GM18868 (cell line): Measurements from ENCODE around the gene CHST6.
A peak's percentile ranks its signal among the peaks of the same experiment; 100 is the strongest.
"Not testable (repeated sequence)": the region's sequence is repeated elsewhere in the genome, so short reads cannot be mapped to it uniquely, and the experiment has no call there.

ENCODE experiments used
- ATAC-seq: cut with Tn5 transposase; IDR thresholded peaks from one replicate; pipeline ENCODE4 v1.9.1; 2021; ENCODE audit warnings: mild to moderate bottlenecking, moderate library complexity; ENCODE audit not compliant: unreplicated experiment

The CHST6 gene

DNA sequence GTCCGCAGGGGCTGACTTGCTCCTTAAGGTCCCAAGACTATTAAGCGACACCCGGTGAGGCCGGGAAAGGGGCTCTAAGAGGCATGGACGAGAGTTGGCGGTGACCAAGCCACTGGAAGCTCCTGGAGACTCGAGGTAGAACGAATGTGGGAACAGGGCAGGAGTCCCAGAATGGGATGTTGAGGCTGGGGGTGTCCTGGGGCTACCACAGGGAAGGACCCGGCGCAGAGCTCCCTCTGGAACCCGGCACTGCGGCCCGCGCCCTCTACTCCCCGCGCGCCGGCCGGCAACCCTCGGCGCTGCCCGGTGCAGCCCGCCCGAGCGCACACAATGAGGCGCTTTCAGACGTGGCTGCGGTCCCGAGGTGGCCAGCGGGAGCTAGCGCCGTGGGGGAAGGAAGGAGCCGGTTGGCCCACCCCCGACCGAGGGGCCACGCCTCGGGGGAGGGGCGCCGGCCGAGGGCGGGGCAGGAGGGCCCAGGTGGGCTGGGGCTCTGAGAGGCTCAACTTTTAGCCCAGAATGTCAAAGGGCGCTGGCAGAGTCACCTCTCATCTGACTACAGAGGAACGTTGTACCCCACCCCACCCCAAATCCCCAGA is at the start of gene CHST6:
CHST6 (minus strand) TSS at position 366 of the 599 bp plus-strand sequence. CDS start 15,613 bp downstream, outside the sequence.
- peak; percentile 77 for ATAC-seq

DNA sequence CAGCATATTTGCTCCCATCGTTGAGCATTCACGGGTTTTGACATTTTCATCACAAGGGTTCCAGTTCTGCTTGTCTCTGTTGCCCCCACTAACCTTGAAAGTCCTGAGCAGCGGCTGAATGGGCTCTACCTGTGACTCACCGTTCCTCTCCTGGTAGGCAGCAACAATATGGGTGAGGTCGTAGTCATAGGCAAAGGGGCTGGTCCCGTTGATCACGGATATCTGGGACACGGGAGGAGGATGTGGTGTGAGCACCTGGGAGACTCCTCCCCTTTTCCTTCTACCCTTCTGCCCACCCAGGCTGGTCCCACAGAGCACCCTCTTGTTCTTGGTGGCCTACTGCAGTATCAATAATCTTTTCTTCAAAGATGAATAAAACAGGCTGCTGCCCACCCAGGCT is 47.2 kb upstream of the CHST6 start:
- not testable (repeated sequence) for ATAC-seq

- ATAC-seq, result no peak
Observed at GRCh38 chr16:75541236-75541635, 46.0 kb upstream of the CHST6 start.

DNA sequence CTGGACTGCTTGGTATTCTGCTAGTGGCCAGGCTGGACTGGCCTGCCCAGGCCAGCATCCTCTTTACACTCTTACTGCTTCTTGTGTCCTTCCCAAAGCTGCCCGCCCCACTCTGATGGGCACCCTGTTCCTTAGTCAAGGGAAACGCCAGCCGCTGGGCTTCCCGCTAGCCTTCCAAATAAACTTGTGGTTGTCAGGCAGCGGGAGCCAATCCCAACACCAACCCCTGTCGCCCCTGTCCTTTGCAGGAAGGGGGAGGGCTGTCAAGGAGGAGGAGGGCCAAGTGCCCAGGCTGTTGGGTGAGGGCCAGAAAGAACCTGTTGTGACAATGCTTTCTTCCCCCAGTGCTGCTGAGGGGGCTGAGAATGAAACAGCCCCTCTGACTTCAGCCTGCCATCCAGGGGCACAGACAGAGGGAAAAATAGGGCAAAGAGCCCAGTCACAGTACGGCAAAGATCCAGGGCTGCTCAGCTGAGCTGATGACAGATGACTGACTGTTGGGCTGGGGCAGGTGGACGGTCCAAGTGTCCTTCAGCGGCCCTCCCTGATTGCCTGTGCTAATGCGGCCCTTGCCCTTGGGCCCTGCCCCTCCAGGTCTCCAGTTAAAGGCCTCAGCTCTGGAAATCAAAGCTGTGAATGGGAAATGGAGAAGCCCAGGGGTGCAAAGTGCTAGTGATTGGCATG is 43.8 kb upstream of the CHST6 start:
- ATAC-seq, result not testable (repeated sequence)

DNA sequence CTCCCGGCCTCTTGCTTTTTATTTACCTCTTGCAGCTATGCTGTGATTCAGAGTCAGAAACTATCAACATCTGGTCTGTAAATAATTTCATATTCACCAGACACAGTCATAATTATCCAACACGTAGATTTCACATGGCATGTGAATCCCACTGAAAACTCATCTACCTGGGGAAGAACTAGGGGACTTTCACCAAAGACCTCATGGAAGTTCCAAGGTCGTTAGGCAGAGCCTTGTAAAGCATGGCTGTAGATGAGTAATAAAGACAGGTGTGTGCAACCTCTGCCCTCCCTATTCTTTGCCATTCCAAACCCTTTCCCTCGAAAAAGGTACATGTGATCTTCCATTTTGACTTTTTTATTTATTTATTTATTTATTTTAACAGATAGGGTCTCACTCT is 42.5 kb upstream of the CHST6 start:
- ATAC-seq, result no peak

GRCh38 chr16:75535901-75536300 is 40.7 kb upstream of the CHST6 start, which contains the start of gene CHST5:
Gene CHST5, minus strand, starts transcription at chr16:75536108. Its CDS starts 5,724 bp downstream, at chr16:75530384.
- no peak for ATAC-seq

DNA sequence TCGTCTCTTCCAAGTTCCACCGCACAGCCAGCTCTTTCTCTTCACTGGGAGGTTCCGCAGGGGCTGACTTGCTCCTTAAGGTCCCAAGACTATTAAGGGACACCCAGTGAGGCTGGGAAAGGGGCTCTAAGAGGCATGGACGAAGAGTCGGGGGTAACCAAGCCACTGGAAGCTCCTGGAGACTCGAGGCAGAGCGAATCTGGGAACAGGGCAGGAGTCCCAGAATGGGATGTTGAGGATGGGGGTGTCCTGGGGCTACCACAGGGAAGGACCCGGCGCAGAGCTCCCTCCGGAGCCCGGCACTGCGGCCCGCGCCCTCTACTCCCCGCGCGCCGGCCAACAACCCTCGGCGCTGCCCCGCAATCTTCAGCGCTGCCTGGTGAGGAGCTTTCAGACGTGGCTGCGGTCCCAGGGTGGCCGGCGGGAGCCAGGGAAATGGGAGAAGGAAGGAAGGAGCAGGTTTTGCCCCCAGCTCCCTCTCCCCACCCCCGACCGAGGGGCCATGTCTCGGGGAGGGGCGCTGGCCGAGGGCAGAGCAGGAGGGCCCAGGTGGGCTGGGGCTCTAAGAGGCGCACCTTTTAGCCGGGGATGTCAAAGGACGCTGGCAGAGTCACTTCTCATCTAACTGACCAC is 40.1 kb upstream of the CHST6 start:
- no peak for ATAC-seq

DNA sequence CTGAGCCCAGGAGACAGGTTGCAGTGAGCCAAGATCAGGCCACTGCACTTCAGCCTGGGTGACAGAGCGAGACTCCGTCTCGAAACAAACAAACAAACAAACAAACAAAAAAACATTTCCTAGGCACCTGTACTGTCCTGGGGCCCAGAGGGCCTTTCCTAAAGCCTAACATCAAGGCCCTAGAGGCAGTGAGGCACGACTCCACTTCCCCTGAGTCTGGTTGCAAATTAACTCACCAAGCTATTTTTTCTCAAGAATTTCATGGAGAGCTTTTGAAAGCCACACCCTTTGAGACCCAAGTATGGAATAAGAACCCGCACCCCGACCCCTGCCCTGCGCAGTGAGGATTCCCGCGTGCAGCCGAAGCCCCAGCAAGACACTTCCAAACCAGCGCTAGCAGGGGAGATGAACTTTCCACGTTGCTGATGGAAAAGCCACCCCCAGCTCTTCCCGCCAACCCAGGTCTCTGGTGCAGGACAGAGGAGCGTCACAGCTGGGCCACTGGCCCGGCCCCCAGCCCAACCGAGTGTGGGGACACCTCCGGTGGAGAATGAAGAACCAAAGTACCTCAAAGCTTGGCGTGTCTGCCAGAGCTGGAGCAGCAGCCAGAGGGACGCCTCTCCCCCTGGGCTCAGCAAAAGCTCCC is 39.4 kb upstream of the CHST6 start:
- ATAC-seq, result no peak

GRCh38 chr16:75532791-75533190 is 37.5 kb upstream of the CHST6 start:
- no peak for ATAC-seq

DNA sequence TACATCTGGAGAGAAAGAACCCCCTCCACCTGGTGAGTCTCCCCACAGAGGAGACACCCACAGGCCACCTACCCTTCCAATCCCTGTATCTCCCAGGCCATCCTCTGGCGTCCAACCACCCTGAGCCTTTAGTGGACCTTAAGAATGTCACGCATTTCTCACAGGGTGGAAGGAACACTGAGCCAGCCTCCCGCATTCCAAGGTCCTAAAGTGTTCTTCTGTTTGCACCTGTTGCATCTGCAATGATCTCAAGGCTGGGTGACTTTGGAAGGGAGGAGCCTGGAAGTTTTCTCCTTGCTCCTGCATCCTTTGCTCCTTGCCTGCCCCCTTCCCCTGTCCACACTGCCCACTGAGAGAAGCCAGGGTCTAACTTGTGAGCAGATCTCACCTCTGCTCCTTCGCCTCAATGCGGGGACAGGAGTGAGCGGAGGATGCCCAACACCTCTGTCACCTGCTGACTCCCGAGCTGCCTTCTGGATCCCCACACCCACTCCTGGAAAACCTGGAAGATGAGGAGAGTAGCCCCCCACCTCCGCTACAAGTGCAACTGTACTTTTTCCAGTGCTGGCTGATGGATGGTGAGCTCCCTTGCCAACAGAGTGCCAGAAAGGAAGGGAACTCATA is 37.0 kb upstream of the CHST6 start:
- no peak for ATAC-seq

DNA sequence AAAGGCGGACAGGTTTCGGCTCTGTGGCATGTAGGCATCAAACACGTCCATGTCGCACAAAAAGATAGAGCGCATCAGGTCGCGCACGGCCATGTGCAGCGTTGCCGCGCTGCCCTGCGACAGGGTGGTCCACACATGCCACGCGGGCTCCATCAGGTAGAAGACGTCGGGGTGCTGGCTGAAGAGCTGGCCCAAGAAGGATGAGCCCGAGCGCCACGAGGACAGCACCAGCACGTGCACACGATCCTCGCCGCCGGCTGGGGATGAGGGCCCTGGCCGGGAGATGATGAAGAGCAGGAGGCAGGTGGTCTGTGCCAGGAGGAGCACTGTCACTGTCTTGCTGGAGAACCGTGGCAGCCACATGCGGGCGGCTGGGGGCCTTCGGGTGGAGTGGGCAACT is 34.7 kb upstream of the CHST6 start:
- ATAC-seq, result no peak

DNA sequence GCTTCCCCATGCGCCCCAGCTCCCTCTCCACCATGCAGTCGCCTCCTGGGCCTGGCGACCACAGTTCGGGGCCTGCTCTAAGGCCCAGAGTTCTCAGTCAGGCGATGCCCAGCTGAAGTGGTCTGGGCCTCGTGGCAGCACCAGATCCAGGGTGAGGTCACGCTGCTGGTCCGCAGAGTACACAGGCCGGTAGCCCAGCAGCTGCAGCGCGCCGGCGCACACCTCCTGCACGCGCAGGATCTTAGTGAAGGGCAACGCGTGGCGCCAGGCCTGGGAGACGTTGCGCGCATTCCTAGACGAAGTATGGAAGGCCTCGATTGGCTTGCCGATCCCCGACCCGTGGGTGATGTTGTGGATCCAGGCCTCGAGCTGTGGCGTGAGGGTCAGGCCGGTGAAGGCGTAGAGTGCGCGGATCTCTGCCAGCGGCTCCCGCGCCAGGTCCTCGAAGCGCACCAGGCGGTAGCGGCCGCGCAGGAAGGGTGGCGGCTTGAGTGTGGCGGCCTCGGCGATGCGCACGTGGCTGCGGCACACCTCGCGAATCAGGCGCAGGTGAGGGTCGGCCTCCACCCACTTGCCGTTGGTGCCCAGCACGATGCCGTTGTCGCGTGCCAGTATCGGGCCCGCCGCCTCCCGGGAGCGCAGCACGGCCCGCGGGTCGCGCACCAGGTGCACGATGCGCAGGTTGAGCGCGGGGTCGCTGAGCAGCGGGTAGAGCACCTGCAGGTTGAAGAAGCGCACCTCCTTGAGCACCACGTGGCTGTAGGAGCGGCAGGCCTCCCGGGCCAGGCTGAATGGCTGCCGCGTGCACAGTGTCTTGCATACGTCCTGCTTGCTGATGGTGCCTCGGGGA is 34.0 kb upstream of the CHST6 start:
- no peak for ATAC-seq

DNA sequence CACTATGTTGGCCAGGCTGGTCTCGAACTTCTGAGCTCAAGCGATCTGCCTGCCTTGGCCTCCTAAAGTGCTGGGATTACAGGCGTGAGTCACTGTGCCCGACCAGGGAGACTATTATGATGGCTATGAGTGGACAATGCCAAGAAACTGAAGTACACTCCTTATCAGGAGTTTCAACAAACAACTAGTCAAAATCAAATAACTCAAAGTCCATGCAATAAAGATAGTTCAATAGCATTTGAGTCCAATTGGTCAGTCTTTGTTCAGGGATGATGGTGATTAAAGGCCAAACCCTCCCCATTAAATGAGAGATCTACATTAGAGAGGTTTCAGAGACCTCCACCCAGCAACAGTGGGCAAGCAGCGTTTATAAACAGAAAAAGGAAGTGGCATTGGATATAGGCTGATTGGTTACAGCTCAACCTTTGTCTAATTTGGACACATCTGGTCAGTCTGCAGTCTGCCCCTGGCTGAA is 32.6 kb upstream of the CHST6 start:
- ATAC-seq, result no peak

- ATAC-seq, result no peak
Observed at GRCh38 chr16:75526032-75526790, 31.0 kb upstream of the CHST6 start.

- ATAC-seq, result no peak
Observed at GRCh38 chr16:75519175-75519574, 23.9 kb upstream of the CHST6 start.

GRCh38 chr16:75516189-75516966 is 21.1 kb upstream of the CHST6 start:
- not testable (repeated sequence) for ATAC-seq

- no peak for ATAC-seq
Observed at GRCh38 chr16:75514296-75514695, 19.1 kb upstream of the CHST6 start.

DNA sequence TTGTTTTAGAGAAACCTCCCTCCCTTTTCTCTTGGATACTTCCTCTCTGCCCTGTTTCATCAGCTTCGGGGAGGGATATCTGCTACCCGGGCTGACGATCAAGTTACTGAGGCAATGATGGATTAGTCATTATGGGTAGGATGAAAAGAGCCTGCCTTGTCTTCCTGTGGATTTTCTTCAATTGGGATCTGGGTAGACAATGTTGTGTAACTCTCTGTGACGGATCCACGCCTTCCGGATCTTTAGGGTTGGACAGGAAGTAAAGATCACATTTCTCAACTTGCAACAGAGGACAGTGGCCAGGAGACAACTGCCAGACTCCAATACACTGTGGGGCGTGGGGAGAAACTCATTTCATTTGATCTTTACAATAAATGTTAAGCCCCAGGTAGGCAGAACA is 11.3 kb upstream of the CHST6 start:
- no peak for ATAC-seq

DNA sequence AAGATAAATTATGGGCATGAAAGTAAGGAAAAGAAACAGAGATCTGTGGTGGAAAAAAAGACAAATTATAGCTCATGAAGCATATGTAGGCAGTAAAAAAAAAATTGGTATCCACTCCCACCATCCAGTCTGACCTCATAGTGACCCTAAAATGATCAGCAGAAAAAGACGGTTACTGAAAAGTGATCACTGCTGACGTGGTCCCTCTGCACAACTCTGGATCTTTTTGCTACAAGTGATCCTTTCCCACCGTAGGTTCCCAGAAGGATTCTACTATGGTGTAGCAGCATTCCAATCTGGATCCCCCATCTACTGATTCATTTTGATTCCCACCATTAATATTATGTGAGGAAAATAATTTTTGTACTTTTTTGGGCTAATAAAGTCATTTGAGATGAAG is 10.9 kb upstream of the CHST6 start:
- ATAC-seq, result no peak
